Left colon (tissue), 2 donors: ENCODE results near the gene SP3. TPM values are rescaled to one million over a fixed set of nuclear protein-coding genes. Genes with fewer than 3 reads are reported as not detected.

ENCODE experiments used
- ATAC-seq: fragments of 200-7000 bp; cut with Tn5 transposase; one replicate; pipeline ENCODE4 v1.9.1; 2020; ENCODE audit warnings: mild to moderate bottlenecking, moderate library complexity
- DNase-seq, 2 donors: peaks; one replicate each; pipeline ENCODE4 v3.0.0-alpha.2; 2020
- intact Hi-C, 2 donors: fragments of 100-400 bp; cut with DNase I in 1 of 2; cut with micrococcal nuclease in 1 of 2; formaldehyde crosslinking; loops; one replicate each; pipeline versions ENCODE4 v1.11.2 to v1.14.0; 2022; cut with DNase I, micrococcal nuclease
- total RNA-seq, 2 donors: library from RNA; stranded (reverse); fragmentation: NEBNext Ultra II Directional; extraction: Animal tissue kit (Norgen Biotek cat#: 25700); gene quantifications; one replicate each; pipeline ENCODE4 v1.2.1, GENCODE V29; 2021
- donor health status: DM: no; HTN: no; CAD: no.
- donor health status: DM: yes; HTN: yes; CAD: no.

The SP3 gene
- total RNA-seq, 2 donors from 2014 or later = 67.8 to 92.6 TPM

GRCh38 chr2:173869244-173870229 is 95.6 kb downstream of the SP3 start:
- ATAC-seq (no peak), DNase-seq (no peak)

GRCh38 chr2:173868406-173868805 is 96.8 kb downstream of the SP3 start:
- no peak for DNase-seq
- intact Hi-C loops = no loop called here
- ATAC-seq = no peak

More at GRCh38 chr2:173869244-173870229, 95.6 kb downstream of the SP3 start:
- intact Hi-C loops = no loop called here

- ATAC-seq = no peak
- DNase-seq = no peak
- intact Hi-C loops = no loop called here
These were observed 98.1 kb downstream of the SP3 start for GRCh38 chr2:173866874-173867618.

GRCh38 chr2:173865971-173866873 is 99.0 kb downstream of the SP3 start:
- ATAC-seq (no peak), DNase-seq (no peak)
- intact Hi-C loops = no loop called here

- intact Hi-C loops = no loop called here
- ATAC-seq (no peak), DNase-seq (no peak)
These were observed 102.5 kb downstream of the SP3 start for GRCh38 chr2:173862612-173863217.

GRCh38 chr2:173860566-173860965 is 104.6 kb downstream of the SP3 start:
- intact Hi-C loops = no loop called here
- no peak for ATAC-seq

GRCh38 chr2:173860082-173860481 is 105.1 kb downstream of the SP3 start:
- intact Hi-C loops = no loop called here
- ATAC-seq = no peak
- DNase-seq = no peak

More at GRCh38 chr2:173860566-173860965, 104.6 kb downstream of the SP3 start:
- no peak for DNase-seq

GRCh38 chr2:173858291-173858731 is 106.9 kb downstream of the SP3 start:
- intact Hi-C loops = no loop called here
- ATAC-seq = no peak
- no peak for DNase-seq
